GM12801 (cell line): Measurements from ENCODE around the gene PPDPF.

Source experiments
- TF ChIP-seq, protein P1 (sequence below): IDR thresholded peaks from one replicate; pipeline ENCODE4 v1.5.1; 2011; ENCODE audit warnings: control low read depth; ENCODE audit not compliant: insufficient read length; ENCODE audit errors: extremely low read depth

The PPDPF gene

DNA sequence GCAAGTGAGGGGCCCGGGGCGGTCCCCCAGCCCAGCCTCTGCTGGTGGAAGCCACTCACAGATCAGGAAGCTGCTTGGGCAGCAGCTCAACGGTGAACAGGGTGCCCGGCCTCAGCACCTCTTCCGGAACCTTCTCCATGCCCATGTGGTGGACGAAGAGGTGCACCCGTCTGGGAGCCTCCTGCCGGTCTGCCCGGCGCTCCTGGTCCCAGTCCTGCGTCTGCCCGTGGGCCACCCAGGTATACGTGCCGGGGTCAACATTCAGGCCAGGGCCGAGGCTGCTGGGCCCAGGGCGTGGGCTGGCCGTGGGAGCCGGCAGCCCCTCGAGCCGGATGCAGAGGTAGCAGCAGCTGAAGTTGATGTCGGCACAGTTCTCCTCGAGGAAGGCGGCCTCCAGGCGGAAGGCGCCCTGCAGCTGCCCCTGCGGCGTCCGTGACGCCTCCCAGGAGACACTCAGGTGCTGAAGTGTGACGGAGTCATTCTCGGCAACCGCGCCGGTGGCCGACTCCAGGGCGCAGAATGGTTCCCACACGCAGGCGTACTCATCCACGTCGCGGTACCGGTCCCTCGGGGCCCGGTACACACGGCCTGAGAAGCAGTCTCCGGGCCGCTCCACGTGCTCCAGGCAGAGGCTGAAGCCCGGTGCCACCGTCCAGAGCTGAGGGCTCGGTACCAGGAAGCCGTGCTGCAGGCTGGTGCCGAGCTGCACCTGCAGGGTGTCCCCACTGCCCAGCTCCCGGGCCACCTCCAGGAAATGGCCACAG lies 42.1 kb downstream of the PPDPF start:
- TF ChIP-seq, protein P1, sequence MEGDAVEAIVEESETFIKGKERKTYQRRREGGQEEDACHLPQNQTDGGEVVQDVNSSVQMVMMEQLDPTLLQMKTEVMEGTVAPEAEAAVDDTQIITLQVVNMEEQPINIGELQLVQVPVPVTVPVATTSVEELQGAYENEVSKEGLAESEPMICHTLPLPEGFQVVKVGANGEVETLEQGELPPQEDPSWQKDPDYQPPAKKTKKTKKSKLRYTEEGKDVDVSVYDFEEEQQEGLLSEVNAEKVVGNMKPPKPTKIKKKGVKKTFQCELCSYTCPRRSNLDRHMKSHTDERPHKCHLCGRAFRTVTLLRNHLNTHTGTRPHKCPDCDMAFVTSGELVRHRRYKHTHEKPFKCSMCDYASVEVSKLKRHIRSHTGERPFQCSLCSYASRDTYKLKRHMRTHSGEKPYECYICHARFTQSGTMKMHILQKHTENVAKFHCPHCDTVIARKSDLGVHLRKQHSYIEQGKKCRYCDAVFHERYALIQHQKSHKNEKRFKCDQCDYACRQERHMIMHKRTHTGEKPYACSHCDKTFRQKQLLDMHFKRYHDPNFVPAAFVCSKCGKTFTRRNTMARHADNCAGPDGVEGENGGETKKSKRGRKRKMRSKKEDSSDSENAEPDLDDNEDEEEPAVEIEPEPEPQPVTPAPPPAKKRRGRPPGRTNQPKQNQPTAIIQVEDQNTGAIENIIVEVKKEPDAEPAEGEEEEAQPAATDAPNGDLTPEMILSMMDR = no peak

DNA sequence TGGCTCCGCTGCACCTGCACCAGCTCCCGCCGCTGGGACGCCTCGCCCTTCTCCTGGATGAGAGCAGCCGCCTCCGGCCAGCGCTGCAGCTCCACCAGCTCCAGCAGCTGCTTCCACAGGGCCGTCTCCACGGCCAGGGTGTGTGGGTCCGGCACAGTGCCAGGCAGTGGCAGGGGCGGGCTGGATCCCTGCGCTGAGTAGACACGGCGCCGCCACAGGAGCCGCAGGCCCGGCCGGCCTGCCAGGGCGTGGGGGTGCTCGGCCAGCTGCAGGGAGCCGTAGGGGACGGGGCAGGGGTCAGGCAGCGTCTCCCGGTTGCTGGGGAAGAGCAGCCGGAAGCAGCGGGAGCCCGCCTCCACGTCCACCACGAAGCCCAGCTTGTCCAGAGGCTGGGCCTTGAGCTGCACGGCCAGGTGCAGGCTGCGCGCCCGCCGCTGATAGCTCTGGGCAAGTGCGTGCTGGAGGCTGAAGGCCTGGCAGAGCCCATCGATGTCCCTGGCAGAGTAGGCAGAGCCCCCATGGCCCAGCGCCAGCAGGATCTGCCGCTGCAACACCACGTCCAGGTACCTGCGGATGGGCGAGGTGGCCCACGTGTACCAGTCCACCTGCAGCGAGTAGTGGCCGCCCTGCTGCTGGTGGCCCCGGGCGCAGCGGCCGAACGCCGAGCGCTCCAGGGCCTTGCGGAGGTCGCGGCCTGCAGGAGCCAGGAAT lies 42.8 kb downstream of the PPDPF start:
- TF ChIP-seq, protein P1 = no peak

- TF ChIP-seq, protein P1 = no peak
These were observed 43.7 kb downstream of the PPDPF start for GRCh38 chr20:63564036-63564810.

GRCh38 chr20:63565021-63565698 lies 44.6 kb downstream of the PPDPF start:
- TF ChIP-seq, protein P1 = no peak

GRCh38 chr20:63565699-63566335 lies 45.3 kb downstream of the PPDPF start:
- TF ChIP-seq, protein P1 = no peak

DNA sequence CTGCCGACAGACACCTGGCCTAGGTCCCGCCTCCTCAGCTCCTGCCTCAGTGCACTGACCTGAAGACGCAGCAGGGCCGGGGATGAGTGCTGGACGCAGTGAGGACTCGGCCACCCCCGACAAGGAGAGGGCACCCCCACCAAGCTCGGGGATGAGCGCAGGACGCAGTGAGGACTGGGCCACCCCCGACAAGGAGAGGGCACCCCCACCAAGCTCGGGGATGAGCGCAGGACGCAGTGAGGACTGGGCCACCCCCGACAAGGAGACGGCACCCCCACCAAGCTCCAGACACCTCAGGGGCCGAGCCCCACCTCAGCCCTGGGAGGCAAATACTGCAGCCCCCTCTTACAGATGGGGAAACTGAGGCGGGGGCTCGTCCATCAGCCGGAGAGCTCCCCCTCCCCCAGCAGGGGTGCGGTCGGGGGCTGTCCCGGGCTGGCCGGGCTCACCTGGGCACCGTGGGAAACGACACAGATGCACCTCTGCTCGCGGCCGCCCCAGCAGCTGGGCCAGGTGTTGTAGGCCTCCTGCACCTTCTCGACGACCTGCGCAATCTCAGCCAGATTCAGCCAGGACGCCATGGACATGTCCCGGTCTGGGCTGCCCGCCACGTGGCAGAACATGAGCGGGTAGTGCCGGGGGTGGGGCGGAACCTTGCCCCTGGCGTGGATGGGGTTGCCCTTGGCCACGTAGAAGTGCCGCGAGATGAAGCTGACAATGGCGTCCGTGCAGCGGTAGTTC lies 46.0 kb downstream of the PPDPF start:
- TF ChIP-seq, protein P1 = no peak
